Measurements from ENCODE around the gene AOAH.

DNA sequence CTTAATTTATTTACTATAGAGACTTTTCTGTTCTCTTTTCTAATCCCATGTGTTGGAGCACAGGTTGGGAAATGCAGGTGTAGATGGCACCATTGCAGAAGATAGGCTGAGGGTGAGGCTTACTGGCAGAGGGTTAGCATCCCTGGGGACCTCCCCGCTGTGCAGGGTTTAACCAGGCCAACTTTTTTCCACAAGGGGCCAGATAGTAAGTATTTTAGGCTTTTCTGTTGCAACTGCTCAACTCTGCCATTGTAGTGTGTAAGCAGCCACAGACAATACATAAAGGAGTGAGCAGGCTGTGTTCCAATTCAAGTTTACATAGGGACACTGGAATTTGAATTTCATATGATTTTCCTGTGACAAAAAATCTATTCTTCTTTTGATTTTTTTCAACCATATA lies 34.6 kb upstream of the AOAH start:
- TF ChIP-seq RAD21 (IDR thresholded peaks at IDR 0.05; ENCODE audit: low read depth) (no peak), TAF1 (IDR thresholded peaks at IDR 0.05; ENCODE audit: low read depth) (no peak)

Data from Ishikawa (cell line).